ENCODE measurements around the gene NFE2L2. TPM values are rescaled to one million over a fixed set of nuclear protein-coding genes. Genes with fewer than 3 reads are reported as not detected.
A peak's percentile ranks its signal among the peaks of the same experiment; 100 is the strongest.

NFE2L2 gene
- total RNA-seq, 1 donor from 2014 or later, result 83.3 TPM

- H3K27me3 ChIP-seq (ENCODE audit: insufficient read depth, low read length), result no peaks in the 10 kb centered on the region
- TF ChIP-seq EZH2 (IDR thresholded peaks at IDR 0.05; ENCODE audit: insufficient read depth, low read length), result no peak
- TF ChIP-seq, protein P1, sequence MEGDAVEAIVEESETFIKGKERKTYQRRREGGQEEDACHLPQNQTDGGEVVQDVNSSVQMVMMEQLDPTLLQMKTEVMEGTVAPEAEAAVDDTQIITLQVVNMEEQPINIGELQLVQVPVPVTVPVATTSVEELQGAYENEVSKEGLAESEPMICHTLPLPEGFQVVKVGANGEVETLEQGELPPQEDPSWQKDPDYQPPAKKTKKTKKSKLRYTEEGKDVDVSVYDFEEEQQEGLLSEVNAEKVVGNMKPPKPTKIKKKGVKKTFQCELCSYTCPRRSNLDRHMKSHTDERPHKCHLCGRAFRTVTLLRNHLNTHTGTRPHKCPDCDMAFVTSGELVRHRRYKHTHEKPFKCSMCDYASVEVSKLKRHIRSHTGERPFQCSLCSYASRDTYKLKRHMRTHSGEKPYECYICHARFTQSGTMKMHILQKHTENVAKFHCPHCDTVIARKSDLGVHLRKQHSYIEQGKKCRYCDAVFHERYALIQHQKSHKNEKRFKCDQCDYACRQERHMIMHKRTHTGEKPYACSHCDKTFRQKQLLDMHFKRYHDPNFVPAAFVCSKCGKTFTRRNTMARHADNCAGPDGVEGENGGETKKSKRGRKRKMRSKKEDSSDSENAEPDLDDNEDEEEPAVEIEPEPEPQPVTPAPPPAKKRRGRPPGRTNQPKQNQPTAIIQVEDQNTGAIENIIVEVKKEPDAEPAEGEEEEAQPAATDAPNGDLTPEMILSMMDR (IDR thresholded peaks at IDR 0.05; ENCODE audit: insufficient read depth, low read depth, low read length), result no peak
- H2AFZ ChIP-seq (ENCODE audit: low read depth, low read length), result no peak overlapping the region
- Mint-ChIP-seq H3K36me3 (ENCODE audit: low read depth, unreplicated experiment) (peaks cover 6% of the 10 kb centered on the region), H3K4me1 (ENCODE audit: low read depth, unreplicated experiment) (peaks cover 64% of the 10 kb centered on the region), H3K27ac (ENCODE audit: unreplicated experiment) (no peak overlapping the region), H3K27me3 (ENCODE audit: low read depth, unreplicated experiment) (no peaks in the 10 kb centered on the region), H3K4me3 (ENCODE audit: unreplicated experiment) (no peak overlapping the region), H3K9me3 (ENCODE audit: unreplicated experiment) (no peaks in the 10 kb centered on the region)
- H3K4me2 ChIP-seq (ENCODE audit: low read length), result no peak overlapping the region
- H3K4me3 ChIP-seq (ENCODE audit: insufficient read depth, low read depth, low read length), result no peak overlapping the region
- H4K20me1 ChIP-seq (ENCODE audit: insufficient read depth, low read length), result peaks cover 84% of the 10 kb centered on the region
- H3K9me3 ChIP-seq (ENCODE audit: insufficient read depth, low read depth, low read length), result no peaks in the 10 kb centered on the region
- H3K27ac ChIP-seq (ENCODE audit: low read depth, low read length), result no peak overlapping the region
- peaks cover 99% of the 10 kb centered on the region for H3K79me2 ChIP-seq (ENCODE audit: insufficient read depth, low read length)
- FAIRE-seq, result no peak
- H3K36me3 ChIP-seq (ENCODE audit: insufficient read depth, low read length), result peaks cover 11% of the 10 kb centered on the region
- H3K9ac ChIP-seq (ENCODE audit: low read length), result no peak overlapping the region
- no peak for DNase-seq (ENCODE audit: low read depth)
- H3K4me1 ChIP-seq (ENCODE audit: insufficient read depth, low read length), result peaks cover 35% of the 10 kb centered on the region
Observed at GRCh38 chr2:177237932-177238331, 26.6 kb downstream of the NFE2L2 start.

GRCh38 chr2:177235855-177236437, 28.6 kb downstream of the NFE2L2 start:
- Histone ChIP-seq H2AFZ (ENCODE audit: low read depth, low read length) (no peak overlapping the region), H3K4me1 (ENCODE audit: insufficient read depth, low read length) (peaks cover 15% of the 10 kb centered on the region), H3K27ac (ENCODE audit: low read depth, low read length) (no peak overlapping the region), H3K36me3 (ENCODE audit: insufficient read depth, low read length) (peaks cover 30% of the 10 kb centered on the region), H3K4me2 (ENCODE audit: low read length) (no peak overlapping the region), H4K20me1 (ENCODE audit: insufficient read depth, low read length) (peaks cover 70% of the 10 kb centered on the region), H3K9ac (ENCODE audit: low read length) (no peak overlapping the region), H3K79me2 (ENCODE audit: insufficient read depth, low read length) (peaks cover 82% of the 10 kb centered on the region), H3K9me3 (ENCODE audit: insufficient read depth, low read depth, low read length) (no peaks in the 10 kb centered on the region), H3K4me3 (ENCODE audit: insufficient read depth, low read depth, low read length) (no peak overlapping the region), H3K27me3 (ENCODE audit: insufficient read depth, low read length) (no peaks in the 10 kb centered on the region)
- Mint-ChIP-seq H3K27ac (ENCODE audit: unreplicated experiment) (no peak overlapping the region), H3K9me3 (ENCODE audit: unreplicated experiment) (no peaks in the 10 kb centered on the region), H3K4me3 (ENCODE audit: unreplicated experiment) (no peak overlapping the region), H3K4me1 (ENCODE audit: low read depth, unreplicated experiment) (peaks cover 44% of the 10 kb centered on the region), H3K36me3 (ENCODE audit: low read depth, unreplicated experiment) (peaks cover 8% of the 10 kb centered on the region), H3K27me3 (ENCODE audit: low read depth, unreplicated experiment) (no peaks in the 10 kb centered on the region)
- DNase-seq (ENCODE audit: low read depth) (no peak), FAIRE-seq (no peak)
- TF ChIP-seq EZH2 (IDR thresholded peaks at IDR 0.05; ENCODE audit: insufficient read depth, low read length), result no peak
- TF ChIP-seq, protein P1 (IDR thresholded peaks at IDR 0.05; ENCODE audit: insufficient read depth, low read depth, low read length), result no peak

GRCh38 chr2:177234267-177234666, 30.3 kb downstream of the NFE2L2 start:
- DNase-seq (ENCODE audit: low read depth) (no peak), FAIRE-seq (no peak)
- TF ChIP-seq EZH2 (IDR thresholded peaks at IDR 0.05; ENCODE audit: insufficient read depth, low read length), result no peak
- TF ChIP-seq, protein P1 (IDR thresholded peaks at IDR 0.05; ENCODE audit: insufficient read depth, low read depth, low read length), result no peak
- H3K27me3 Mint-ChIP-seq (ENCODE audit: low read depth, unreplicated experiment), result no peaks in the 10 kb centered on the region
- no peak overlapping the region for H3K27ac ChIP-seq (ENCODE audit: low read depth, low read length)
- peaks cover 45% of the 10 kb centered on the region for H3K36me3 ChIP-seq (ENCODE audit: insufficient read depth, low read length)
- H3K79me2 ChIP-seq (ENCODE audit: insufficient read depth, low read length), result peaks cover 65% of the 10 kb centered on the region
- peaks cover 29% of the 10 kb centered on the region for H3K4me1 Mint-ChIP-seq (ENCODE audit: low read depth, unreplicated experiment)
- H3K4me1 ChIP-seq (ENCODE audit: insufficient read depth, low read length), result peaks cover 3% of the 10 kb centered on the region
- H3K4me3 Mint-ChIP-seq (ENCODE audit: unreplicated experiment), result no peak overlapping the region
- no peak overlapping the region for H3K4me3 ChIP-seq (ENCODE audit: insufficient read depth, low read depth, low read length)
- H2AFZ ChIP-seq (ENCODE audit: low read depth, low read length), result no peak overlapping the region
- peaks cover 54% of the 10 kb centered on the region for H4K20me1 ChIP-seq (ENCODE audit: insufficient read depth, low read length)
- peak overlapping the region; percentile 29 for H3K27ac Mint-ChIP-seq (ENCODE audit: unreplicated experiment)
- H3K36me3 Mint-ChIP-seq (ENCODE audit: low read depth, unreplicated experiment), result peaks cover 15% of the 10 kb centered on the region
- H3K9me3 Mint-ChIP-seq (ENCODE audit: unreplicated experiment), result no peaks in the 10 kb centered on the region
- no peak overlapping the region for H3K4me2 ChIP-seq (ENCODE audit: low read length)
- no peaks in the 10 kb centered on the region for H3K9me3 ChIP-seq (ENCODE audit: insufficient read depth, low read depth, low read length)
- no peak overlapping the region for H3K9ac ChIP-seq (ENCODE audit: low read length)
- no peaks in the 10 kb centered on the region for H3K27me3 ChIP-seq (ENCODE audit: insufficient read depth, low read length)

Measured in astrocyte (in vitro differentiated cells and primary cell).